ENCODE data around the gene BCL2A1. TPM values are rescaled to one million over a fixed set of nuclear protein-coding genes. Genes with fewer than 3 reads are reported as not detected.
"Not testable (repeated sequence)": the region's sequence is repeated elsewhere in the genome, so short reads cannot be mapped to it uniquely, and the experiment has no call there.

Gene BCL2A1
- total and polyA plus RNA-seq, 2 donors, result 1.8 to 2.3 TPM

- H3K4me1 ChIP-seq (ENCODE audit: insufficient read depth), result no peaks in the 10 kb centered on the region
- 74% methylated on average over 5 of the region's 5 CpGs for WGBS
- H3K27ac ChIP-seq (ENCODE audit: low read depth), result no peak overlapping the region
- H3K4me3 ChIP-seq (ENCODE audit: low read depth, low read length), result no peak overlapping the region
- H3K36me3 ChIP-seq (ENCODE audit: insufficient read depth), result no peaks in the 10 kb centered on the region
- no peak for DNase-seq (ENCODE audit: extremely low spot score)
Observed at GRCh38 chr15:79978655-79979514, 7.9 kb upstream of the BCL2A1 start.

GRCh38 chr15:79978260-79978654 is 7.3 kb upstream of the BCL2A1 start:
- Histone ChIP-seq H3K4me3 (ENCODE audit: low read depth, low read length) (no peak overlapping the region), H3K4me1 (ENCODE audit: insufficient read depth) (no peaks in the 10 kb centered on the region), H3K27ac (ENCODE audit: low read depth) (no peak overlapping the region), H3K36me3 (ENCODE audit: insufficient read depth) (no peaks in the 10 kb centered on the region)
- DNase-seq (ENCODE audit: extremely low spot score), result no peak
- WGBS, result 72% methylated on average over 6 of the region's 6 CpGs

GRCh38 chr15:79977431-79978054 is 6.5 kb upstream of the BCL2A1 start:
- Histone ChIP-seq H3K4me3 (ENCODE audit: low read depth, low read length) (no peak overlapping the region), H3K4me1 (ENCODE audit: insufficient read depth) (no peaks in the 10 kb centered on the region), H3K36me3 (ENCODE audit: insufficient read depth) (no peaks in the 10 kb centered on the region), H3K27ac (ENCODE audit: low read depth) (no peak overlapping the region)
- DNase-seq (ENCODE audit: extremely low spot score), result no peak
- WGBS, result 82% methylated on average over 9 of the region's 9 CpGs

GRCh38 chr15:79973456-79974195 is 2.6 kb upstream of the BCL2A1 start:
- no peak for DNase-seq (ENCODE audit: extremely low spot score)
- H3K27ac ChIP-seq (ENCODE audit: low read depth), result no peak overlapping the region
- H3K4me1 ChIP-seq (ENCODE audit: insufficient read depth), result no peaks in the 10 kb centered on the region
- 54% methylated on average over 8 of the region's 8 CpGs for WGBS
- no peak overlapping the region for H3K4me3 ChIP-seq (ENCODE audit: low read depth, low read length)
- H3K36me3 ChIP-seq (ENCODE audit: insufficient read depth), result no peaks in the 10 kb centered on the region

- DNase-seq (ENCODE audit: extremely low spot score), result no peak
- Histone ChIP-seq H3K4me1 (ENCODE audit: insufficient read depth) (no peaks in the 10 kb centered on the region), H3K4me3 (ENCODE audit: low read depth, low read length) (no peak overlapping the region), H3K36me3 (ENCODE audit: insufficient read depth) (no peaks in the 10 kb centered on the region), H3K27ac (ENCODE audit: low read depth) (no peak overlapping the region)
- WGBS, result 87% methylated on average over 3 of the region's 3 CpGs
Observed at GRCh38 chr15:79972863-79973262, 1.9 kb upstream of the BCL2A1 start.

GRCh38 chr15:79970181-79970580 is 815 bp downstream of the BCL2A1 start:
- 91% methylated on average over 1 of the region's 1 CpG for WGBS
- no peaks in the 10 kb centered on the region for H3K36me3 ChIP-seq (ENCODE audit: insufficient read depth)
- no peaks in the 10 kb centered on the region for H3K4me1 ChIP-seq (ENCODE audit: insufficient read depth)

GRCh38 chr15:79969146-79969545 is 1.9 kb downstream of the BCL2A1 start:
- peak overlapping the region; percentile 23 for H3K27ac ChIP-seq (ENCODE audit: low read depth)
- 90% methylated on average over 5 of the region's 5 CpGs for WGBS
- no peak overlapping the region for H3K4me3 ChIP-seq (ENCODE audit: low read depth, low read length)
- no peaks in the 10 kb centered on the region for H3K4me1 ChIP-seq (ENCODE audit: insufficient read depth)
- H3K36me3 ChIP-seq (ENCODE audit: insufficient read depth), result no peaks in the 10 kb centered on the region
- no peak for DNase-seq (ENCODE audit: extremely low spot score)

More at GRCh38 chr15:79970181-79970580, 815 bp downstream of the BCL2A1 start:
- Histone ChIP-seq H3K27ac (ENCODE audit: low read depth) (no peak overlapping the region), H3K4me3 (ENCODE audit: low read depth, low read length) (no peak overlapping the region)
- no peak for DNase-seq (ENCODE audit: extremely low spot score)

- Histone ChIP-seq H3K4me3 (ENCODE audit: low read depth, low read length) (no peak overlapping the region), H3K27ac (ENCODE audit: low read depth) (no peak overlapping the region), H3K4me1 (ENCODE audit: insufficient read depth) (no peaks in the 10 kb centered on the region), H3K36me3 (ENCODE audit: insufficient read depth) (no peaks in the 10 kb centered on the region)
- 80% methylated on average over 10 of the region's 10 CpGs for WGBS
- DNase-seq (ENCODE audit: extremely low spot score), result no peak
Observed at GRCh38 chr15:79967298-79968182, 3.5 kb downstream of the BCL2A1 start.

GRCh38 chr15:79966634-79967297 is 4.2 kb downstream of the BCL2A1 start:
- Histone ChIP-seq H3K4me3 (ENCODE audit: low read depth, low read length) (no peak overlapping the region), H3K27ac (ENCODE audit: low read depth) (no peak overlapping the region), H3K36me3 (ENCODE audit: insufficient read depth) (no peaks in the 10 kb centered on the region), H3K4me1 (ENCODE audit: insufficient read depth) (no peaks in the 10 kb centered on the region)
- WGBS, result 78% methylated on average over 7 of the region's 7 CpGs
- no peak for DNase-seq (ENCODE audit: extremely low spot score)

- no peak overlapping the region for H3K4me3 ChIP-seq (ENCODE audit: low read depth, low read length)
- WGBS, result 69% methylated on average over 4 of the region's 4 CpGs
- H3K4me1 ChIP-seq (ENCODE audit: insufficient read depth), result no peaks in the 10 kb centered on the region
- DNase-seq (ENCODE audit: extremely low spot score), result no peak
- no peaks in the 10 kb centered on the region for H3K36me3 ChIP-seq (ENCODE audit: insufficient read depth)
- no peak overlapping the region for H3K27ac ChIP-seq (ENCODE audit: low read depth)
Observed at GRCh38 chr15:79965846-79966630, 5.0 kb downstream of the BCL2A1 start.

- H3K27ac ChIP-seq (ENCODE audit: low read depth), result no peak overlapping the region
- no peak overlapping the region for H3K4me3 ChIP-seq (ENCODE audit: low read depth, low read length)
- no peaks in the 10 kb centered on the region for H3K36me3 ChIP-seq (ENCODE audit: insufficient read depth)
- DNase-seq (ENCODE audit: extremely low spot score), result no peak
- no peaks in the 10 kb centered on the region for H3K4me1 ChIP-seq (ENCODE audit: insufficient read depth)
- 87% methylated on average over 6 of the region's 6 CpGs for whole genome bisulfite sequencing
Observed at GRCh38 chr15:79964232-79964805, 6.7 kb downstream of the BCL2A1 start.

- not testable (repeated sequence) for H3K4me1 ChIP-seq (ENCODE audit: insufficient read depth); DNase-seq (ENCODE audit: extremely low spot score); H3K4me3 ChIP-seq (ENCODE audit: low read depth, low read length); H3K27ac ChIP-seq (ENCODE audit: low read depth); H3K36me3 ChIP-seq (ENCODE audit: insufficient read depth)
- 95% methylated on average over 11 of the region's 11 CpGs for WGBS
Observed at GRCh38 chr15:79962921-79963320, 8.1 kb downstream of the BCL2A1 start.
